Lower leg skin (tissue), 3 donors: Measurements from ENCODE around the gene SERPIND1.
"Not testable (repeated sequence)": the region's sequence is repeated elsewhere in the genome, so short reads cannot be mapped to it uniquely, and the experiment has no call there.

Experiments used
- POLR2A ChIP-seq, 2 donors: fragments of 450-650 bp; IDR thresholded peaks; one replicate each; pipeline ENCODE4 v1.6.1; 2016 to 2017; ENCODE audit warnings: antibody characterized with exemption in 2 of 2, mild to moderate bottlenecking in 1 of 2, moderate library complexity in 1 of 2
- TF ChIP-seq, protein P1 (sequence below), 3 donors: fragments of 450-650 bp; IDR thresholded peaks; one replicate each; pipeline ENCODE4 v1.5.1; 2016; ENCODE audit warnings: antibody characterized with exemption in 3 of 3, mild to moderate bottlenecking in 3 of 3, moderate library complexity in 2 of 3

DNA sequence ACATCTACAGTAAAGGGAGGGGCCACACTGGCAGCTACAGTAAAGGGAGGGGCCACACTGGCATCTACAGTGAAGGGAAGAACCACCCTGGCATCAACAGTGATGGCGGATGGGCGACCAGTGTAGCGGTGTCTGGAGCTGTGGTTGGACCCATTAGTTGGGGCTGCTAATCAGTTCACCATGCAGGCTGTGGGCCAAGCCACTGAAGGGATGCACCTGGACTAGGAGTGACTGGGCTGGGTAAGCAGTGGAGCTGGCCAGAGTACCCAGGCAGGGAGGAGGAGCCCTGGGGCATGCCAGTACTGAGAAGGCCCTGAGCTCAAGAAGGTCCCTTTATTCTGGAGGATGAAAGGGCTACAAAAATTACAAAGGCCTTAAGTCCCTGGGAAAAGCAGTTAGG is 37.0 kb upstream of the SERPIND1 start:
- TF ChIP-seq, protein P1, sequence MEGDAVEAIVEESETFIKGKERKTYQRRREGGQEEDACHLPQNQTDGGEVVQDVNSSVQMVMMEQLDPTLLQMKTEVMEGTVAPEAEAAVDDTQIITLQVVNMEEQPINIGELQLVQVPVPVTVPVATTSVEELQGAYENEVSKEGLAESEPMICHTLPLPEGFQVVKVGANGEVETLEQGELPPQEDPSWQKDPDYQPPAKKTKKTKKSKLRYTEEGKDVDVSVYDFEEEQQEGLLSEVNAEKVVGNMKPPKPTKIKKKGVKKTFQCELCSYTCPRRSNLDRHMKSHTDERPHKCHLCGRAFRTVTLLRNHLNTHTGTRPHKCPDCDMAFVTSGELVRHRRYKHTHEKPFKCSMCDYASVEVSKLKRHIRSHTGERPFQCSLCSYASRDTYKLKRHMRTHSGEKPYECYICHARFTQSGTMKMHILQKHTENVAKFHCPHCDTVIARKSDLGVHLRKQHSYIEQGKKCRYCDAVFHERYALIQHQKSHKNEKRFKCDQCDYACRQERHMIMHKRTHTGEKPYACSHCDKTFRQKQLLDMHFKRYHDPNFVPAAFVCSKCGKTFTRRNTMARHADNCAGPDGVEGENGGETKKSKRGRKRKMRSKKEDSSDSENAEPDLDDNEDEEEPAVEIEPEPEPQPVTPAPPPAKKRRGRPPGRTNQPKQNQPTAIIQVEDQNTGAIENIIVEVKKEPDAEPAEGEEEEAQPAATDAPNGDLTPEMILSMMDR (IDR thresholded peaks at IDR 0.05), result not testable (repeated sequence)
- not testable (repeated sequence) for TF ChIP-seq POLR2A (IDR thresholded peaks at IDR 0.05)
